ENCODE measurements around the gene KCTD16.

KCTD16 gene

DNA sequence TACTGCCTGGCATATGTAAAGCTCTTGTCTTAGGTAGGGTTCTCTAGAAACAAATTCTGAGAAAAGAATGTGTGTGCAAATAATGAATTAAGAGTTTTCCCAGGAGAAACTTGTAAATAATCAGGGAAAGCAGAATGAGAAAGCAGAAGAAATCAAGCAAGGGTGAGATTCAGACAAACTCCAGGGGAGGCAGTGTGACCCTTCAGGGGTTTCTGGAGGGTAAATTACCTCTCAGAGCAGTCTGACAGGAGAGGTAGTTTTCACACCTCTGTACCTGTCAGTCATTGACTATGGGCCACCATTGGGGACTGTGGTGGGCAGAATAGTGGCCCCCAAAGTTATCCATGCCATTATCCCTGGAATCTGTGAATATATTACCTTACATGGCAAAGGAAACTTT is 124.6 kb downstream of the KCTD16 start:
- DNase-seq, result no peak

- DNase-seq, result no peak
Measured at GRCh38 chr5:144297081-144297480, 126.4 kb downstream of the KCTD16 start.

DNA sequence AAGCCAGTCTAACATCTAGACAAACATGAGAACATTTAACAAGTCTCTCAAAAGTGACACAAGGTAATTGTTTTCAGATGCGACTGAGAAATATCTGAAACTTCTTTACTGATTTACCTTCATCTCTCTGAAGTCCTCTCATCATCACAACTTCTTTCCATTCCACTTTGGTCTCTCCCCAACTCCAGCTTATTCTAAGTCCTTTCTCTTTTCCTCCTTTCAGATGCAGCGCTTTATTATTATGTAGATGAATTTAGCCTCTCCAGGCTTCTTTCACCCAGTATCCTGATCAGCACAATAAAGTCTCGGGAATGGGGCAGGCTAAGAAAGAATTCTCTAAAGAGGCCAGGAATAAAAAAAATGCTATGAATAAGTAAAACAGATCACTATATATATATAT is 128.0 kb downstream of the KCTD16 start:
- DNase-seq, result no peak

DNA sequence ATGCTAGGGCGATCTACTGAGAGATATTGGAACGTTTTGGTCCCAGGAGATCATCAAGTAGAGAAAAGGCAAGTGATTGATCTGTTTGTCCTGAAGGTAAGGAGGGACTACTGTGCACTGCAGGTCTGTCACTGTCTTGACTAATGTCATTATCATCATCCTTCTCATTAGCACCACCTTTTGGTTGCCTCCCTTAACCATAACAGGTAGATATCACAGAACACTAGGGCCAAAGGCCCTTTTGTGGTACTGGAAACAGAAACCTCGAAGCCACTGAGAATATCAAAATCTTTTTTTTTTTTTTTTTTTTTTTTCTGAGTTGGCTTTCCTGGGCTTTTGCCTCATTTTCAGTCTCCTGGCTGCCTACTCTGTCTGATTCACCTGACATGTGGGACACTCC is 134.0 kb downstream of the KCTD16 start:
- DNase-seq, result no peak

DNA sequence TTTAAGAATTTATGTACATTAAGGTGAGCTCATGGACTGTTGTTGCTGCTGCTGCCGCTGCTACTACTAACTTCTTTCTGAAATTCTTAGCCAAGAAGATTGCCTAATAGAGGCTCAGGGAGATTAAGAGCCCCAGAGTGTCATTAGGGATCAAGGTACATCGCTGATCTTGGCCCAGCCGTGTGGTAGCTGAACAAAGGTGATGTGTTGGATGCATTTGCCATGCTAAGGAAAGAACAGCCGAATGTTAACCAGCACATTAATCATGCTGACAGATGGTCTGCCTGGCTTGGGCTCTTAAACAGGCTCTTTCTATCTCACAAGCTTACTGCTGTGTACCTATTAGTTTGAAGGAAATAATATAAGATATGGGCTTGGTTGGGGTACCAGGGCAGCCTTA is 137.1 kb downstream of the KCTD16 start:
- no peak for DNase-seq

GRCh38 chr5:144308174-144308573 is 137.5 kb downstream of the KCTD16 start:
- DNase-seq, result no peak

GRCh38 chr5:144308906-144309670 is 138.4 kb downstream of the KCTD16 start:
- DNase-seq, result no peak

GRCh38 chr5:144310621-144311020 is 139.9 kb downstream of the KCTD16 start:
- no peak for DNase-seq

DNA sequence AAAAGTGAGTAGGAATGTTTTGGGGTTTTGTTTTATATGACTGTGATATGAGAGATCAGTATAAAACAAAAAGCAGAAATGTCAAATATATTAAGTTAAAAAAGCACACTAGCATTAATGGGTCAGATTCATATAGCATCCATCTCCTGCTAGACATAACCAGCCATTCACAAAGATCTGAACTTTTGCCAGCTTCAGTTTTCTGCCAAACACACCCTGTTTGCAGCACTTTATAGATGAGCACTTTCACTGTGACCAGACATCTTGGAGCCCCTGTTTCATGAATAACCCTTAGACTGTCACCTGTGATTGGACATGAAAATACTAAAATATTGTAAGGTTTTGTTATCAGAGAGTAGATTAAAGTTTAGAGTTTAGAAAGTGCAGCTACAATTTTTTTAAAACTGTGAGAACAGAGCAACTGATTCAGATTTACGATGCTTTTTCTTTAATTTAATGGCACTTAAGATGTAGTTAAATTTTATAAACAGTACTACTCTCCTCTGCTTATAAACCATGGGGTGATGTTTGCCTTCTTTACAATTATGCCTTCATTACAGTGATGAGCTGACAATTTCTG is 142.6 kb downstream of the KCTD16 start:
- no peak for DNase-seq

DNA sequence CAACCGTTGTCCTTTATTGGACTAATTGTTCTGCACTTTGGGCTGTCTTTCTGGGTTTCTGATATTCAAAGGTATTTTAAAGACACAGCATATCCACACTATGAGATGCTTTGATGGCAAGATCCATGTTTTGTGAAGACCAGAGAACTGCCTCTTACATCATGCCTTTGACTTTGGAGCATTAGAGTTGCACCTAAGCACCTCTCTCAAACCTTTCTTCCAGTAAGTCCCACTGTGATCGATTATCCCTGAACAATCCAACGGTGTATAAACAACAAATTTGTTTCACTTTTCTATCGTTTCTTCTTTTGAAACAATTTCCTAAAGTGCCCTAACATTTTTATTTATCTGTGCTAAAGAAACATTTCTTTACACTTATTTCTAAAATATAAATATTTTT is 144.4 kb downstream of the KCTD16 start:
- DNase-seq, result no peak

GRCh38 chr5:144315994-144316634 is 145.4 kb downstream of the KCTD16 start:
- no peak for DNase-seq

DNA sequence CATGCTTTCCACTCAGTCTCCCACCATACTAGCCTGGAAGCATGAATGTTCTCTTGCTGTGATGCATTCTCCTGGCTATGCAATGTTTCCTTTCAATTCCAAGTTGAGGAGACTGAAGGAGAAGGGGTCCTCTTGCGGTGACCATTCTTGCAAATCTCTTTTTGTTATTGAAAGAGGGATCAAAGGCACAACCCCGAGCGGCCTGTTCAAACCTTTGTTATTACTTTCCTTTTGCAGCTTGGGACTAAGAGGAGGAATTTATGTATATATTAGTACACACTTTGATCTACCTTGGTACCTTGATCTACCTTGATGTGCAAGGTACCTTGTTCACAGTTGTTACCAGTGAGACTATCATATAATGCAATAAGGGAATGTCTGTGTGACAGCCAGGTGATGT is 147.3 kb downstream of the KCTD16 start:
- no peak for DNase-seq

- DNase-seq, result no peak
Measured at GRCh38 chr5:144318460-144318859, 147.8 kb downstream of the KCTD16 start.

- no peak for DNase-seq
Measured at GRCh38 chr5:144323181-144323580, 152.5 kb downstream of the KCTD16 start.

GRCh38 chr5:144325532-144325931 is 154.9 kb downstream of the KCTD16 start:
- DNase-seq, result no peak

DNA sequence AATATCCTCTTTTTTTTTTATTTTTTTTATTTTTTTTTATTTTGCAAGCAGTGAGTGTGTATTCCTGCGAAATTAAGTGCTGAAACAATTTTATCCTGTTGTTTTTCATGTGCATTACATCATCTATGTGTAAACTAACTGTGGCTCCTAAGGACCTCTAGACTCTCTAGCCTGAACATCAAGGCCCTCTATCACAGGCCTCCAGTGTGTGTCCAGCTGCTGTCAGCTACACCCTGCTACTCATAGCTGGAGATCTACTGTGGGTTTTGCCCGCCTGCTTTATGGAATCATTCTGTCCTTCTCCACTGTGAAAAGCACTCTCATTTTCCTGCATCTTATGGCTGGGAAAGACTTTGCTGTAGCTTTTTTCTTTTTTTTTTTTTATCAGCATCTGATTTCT is 157.8 kb downstream of the KCTD16 start:
- no peak for DNase-seq

DNA sequence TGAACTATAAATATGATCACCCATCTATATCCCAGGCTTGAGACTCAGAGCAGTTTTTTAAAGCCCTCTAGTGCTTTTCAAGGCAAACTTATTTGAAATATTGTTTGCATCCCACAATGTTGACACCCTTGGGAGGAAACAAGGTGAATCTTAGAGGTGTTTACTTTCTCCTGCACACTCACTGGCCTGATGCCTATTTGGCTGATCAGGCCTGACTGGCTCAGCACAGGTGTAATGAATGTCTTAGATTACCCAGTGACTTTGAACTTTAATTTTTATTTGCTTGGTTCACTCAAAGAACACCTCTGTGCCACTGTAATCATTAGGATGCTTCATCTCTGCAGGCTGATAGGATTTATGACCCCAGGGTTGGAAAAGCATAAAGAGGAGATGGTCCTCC is 158.3 kb downstream of the KCTD16 start:
- no peak for DNase-seq

DNA sequence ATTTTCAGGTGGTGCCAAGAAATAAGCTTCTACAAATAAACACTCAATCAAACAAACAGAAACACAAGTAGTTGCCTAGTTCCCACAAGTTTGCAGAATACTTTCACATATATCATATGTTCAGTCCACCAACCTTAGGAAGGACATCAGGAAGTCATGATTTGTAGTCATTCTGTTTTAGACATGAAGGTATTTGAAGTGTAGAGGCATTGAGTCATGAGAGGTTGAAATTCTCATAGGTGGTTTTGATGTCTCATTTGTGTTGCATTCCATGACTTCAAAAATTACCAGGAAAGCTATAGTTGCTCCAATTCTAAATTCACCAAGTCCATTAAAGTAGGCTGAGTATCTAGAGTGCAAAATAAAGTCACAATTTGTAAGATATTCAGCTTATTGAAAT is 159.0 kb downstream of the KCTD16 start:
- DNase-seq, result no peak

DNA sequence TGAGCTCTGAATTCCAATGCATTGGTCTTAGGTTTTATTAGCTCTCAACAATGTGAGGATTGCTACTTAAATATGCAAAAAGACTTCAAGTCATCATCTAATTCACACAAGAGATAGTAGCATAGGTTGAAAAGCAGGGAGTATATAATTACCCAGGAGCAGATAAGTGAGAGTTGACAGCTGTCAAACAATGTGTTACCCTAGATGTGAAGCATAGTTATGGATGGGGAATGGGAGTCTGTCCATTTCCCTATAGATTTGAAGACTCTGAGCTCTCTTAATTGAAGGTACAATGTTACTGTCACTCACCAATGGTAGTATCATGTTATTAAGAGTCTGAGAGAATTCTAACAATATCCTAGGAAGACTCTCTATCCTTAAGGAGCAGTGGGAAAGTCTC is 160.7 kb downstream of the KCTD16 start:
- DNase-seq, result no peak

DNA sequence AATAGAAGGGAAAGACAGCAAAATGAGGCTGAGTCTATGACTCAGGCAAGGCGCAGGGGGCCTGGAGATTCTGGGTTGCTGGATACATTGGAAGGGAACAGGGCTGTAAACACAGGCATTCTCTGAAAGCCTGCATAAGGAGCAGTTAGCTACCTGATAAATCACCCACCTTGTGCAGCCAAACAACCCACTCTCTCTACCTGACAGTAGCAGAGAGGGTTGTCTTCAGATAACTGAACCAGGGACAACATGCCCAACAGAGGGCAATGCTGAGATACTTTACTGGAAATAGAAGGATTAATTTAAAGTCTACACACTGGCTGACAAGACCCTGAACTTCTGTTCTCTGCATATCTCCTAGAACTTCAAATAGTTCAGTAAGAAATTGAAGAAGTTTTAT is 161.6 kb downstream of the KCTD16 start:
- DNase-seq, result no peak

DNA sequence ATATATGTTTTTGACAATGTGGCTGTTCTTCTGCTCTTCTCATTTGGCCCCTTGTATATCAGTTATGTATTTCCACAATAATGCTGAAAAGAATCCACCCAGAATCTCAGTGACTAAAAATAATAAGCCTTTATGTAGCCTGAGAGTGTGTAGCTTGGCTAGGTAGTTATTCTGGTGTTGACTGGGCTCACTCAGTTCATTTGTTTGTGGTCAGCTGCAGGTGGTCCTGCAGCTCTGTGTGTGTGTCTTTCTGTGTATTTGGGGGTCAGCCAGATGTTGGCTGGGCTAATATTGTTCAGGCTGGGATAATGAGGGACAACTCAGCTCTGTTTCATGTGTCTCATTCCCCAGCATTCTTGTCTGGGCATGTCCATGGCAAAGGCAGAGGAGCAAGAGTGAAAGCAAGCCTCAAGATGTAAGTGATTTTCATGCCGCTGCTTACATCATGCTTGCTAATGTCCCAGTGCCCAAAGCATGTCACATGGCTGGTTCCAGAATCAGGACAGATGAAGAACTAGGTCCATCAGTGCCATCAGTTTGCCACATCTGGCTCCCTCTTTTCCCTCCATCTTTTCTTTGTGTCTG is 162.8 kb downstream of the KCTD16 start:
- no peak for DNase-seq

GRCh38 chr5:144335561-144335960 is 164.9 kb downstream of the KCTD16 start:
- DNase-seq, result no peak

DNA sequence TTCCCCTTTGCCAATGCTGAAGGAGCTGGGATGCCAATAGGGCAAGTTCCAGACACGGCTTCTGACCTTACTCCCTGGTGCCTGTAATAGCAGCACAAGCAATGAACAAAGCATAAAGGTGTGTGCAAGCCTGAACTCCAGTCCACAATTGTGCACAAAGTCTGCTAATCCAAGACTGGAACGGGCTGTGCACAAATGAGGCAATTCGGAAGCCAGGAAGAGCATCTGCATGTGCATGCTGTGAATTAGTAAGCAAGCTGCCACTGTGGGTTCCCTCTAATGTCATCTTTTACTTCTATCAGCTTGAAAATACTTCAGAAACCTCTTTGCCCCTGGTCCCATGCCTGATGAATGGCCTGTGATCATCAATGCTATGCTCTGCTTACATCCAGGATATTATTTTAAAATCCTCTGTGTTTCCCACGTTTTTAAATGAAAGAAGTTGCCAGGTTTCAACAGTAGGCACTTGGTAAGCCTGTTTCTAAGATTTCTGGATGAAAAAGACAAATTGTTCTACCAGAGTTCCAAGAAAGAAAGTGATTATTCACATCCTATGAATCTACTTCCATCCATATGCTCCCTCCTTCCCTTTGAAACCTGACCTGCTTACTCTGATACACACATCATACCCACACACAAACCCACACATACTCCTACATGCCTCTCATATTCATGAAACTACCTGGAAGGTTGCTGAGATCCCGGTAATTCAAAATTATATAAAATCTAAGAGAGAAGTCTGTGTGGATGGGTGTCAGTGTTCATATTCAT is 165.7 kb downstream of the KCTD16 start:
- DNase-seq, result no peak

All from stimulated activated CD8-positive, alpha-beta memory T cell treated with anti-CD3 and anti-CD28 coated beads, Interleukin-4, amount 100 ng/mL, for 48 hours (primary cell).